ENCODE data around the gene KIF1B. TPM values are rescaled to one million over a fixed set of nuclear protein-coding genes. Genes with fewer than 3 reads are reported as not detected.
"Not testable (repeated sequence)": the region's sequence is repeated elsewhere in the genome, so short reads cannot be mapped to it uniquely, and the experiment has no call there.

KIF1B gene
- total and polyA plus RNA-seq, 9 of the 15 experiments (the other 6 are each of a cell fraction or from before 2014, with no cell fraction given): 2.8 to 19.8 (median 11.9) TPM

- TF ChIP-seq SIN3A (IDR thresholded peaks at IDR 0.05; ENCODE audit: borderline replicate concordance in 2 of 2, control insufficient read depth in 1 of 2, low read depth in 2 of 2, low read length in 2 of 2) (no peak), RFX7 (CRISPR knock-in tag; IDR thresholded peaks at IDR 0.05) (no peak)
Measured at GRCh38 chr1:10257851-10258250, 47.5 kb downstream of the KIF1B start (continued).

GRCh38 chr1:10259547-10259946 is 49.2 kb downstream of the KIF1B start:
- WGBS (ENCODE audit: insufficient coverage, low coverage, missing lambda C conversion rate): 67% methylated on average over 8 of the region's 9 CpGs
- H3K9me1 ChIP-seq (ENCODE audit: control insufficient read depth, insufficient read depth, low read length); H3K27me3 ChIP-seq (ENCODE audit: control insufficient read depth in 2 of 2, insufficient read depth in 2 of 2, low read length in 2 of 2); H3K9me3 ChIP-seq (replicated peaks; ENCODE audit: control insufficient read depth, insufficient read depth, low read depth, low read length); CTCF ChIA-PET (ENCODE audit: low intra/inter-chr PET ratio); H3K4me1 ChIP-seq (replicated peaks in 1 of 2; ENCODE audit: control insufficient read depth in 2 of 2, insufficient read depth in 2 of 2, low read length in 2 of 2); H2AFZ ChIP-seq (ENCODE audit: low read depth, low read length); ATAC-seq; H3K4me2 ChIP-seq (ENCODE audit: insufficient read depth, low read length); H3K9ac ChIP-seq (ENCODE audit: insufficient read depth in 1 of 2, low read depth in 2 of 2, low read length in 2 of 2); H3K79me2 ChIP-seq (ENCODE audit: control insufficient read depth, insufficient read depth, low read length); BruUV-seq (replicated peaks); intact Hi-C loops (cut with micrococcal nuclease); H4K20me1 ChIP-seq (replicated peaks; ENCODE audit: control insufficient read depth, insufficient read depth, low read length); FAIRE-seq; H3K27ac ChIP-seq (ENCODE audit: extremely low read depth, low read depth, low read length); in situ Hi-C loops (cut with MboI); POLR2A ChIA-PET; H3K4me3 ChIP-seq; TF ChIP-seq ATF3 (CRISPR knock-in tag; conservative IDR thresholded peaks at IDR 0.05); JUND (tag; IDR thresholded peaks at IDR 0.05; ENCODE audit: borderline replicate concordance, low read depth, low read length): not testable (repeated sequence)
- peak in 1 of 4 experiments; percentile 25 for DNase-seq (ENCODE audit: extremely low read depth in 1 of 4, low spot score in 3 of 4)
- peaks cover 11% of the 10 kb centered on the region; the same call in 2 of the 3 replicates for H3K36me3 ChIP-seq (ENCODE audit: control insufficient read depth, insufficient read depth, low read length)
- TF ChIP-seq EGR1 (conservative IDR thresholded peaks at IDR 0.05) (peak; percentile 80), ATF3 (IDR thresholded peaks at IDR 0.05) (peak; percentile 52), JUND (IDR thresholded peaks at IDR 0.05; ENCODE audit: borderline replicate concordance, low read depth, low read length) (0 out of 2 replicates have a peak, but pooled peaks have one; percentile 15), ZBTB33 (CRISPR knock-in tag; IDR thresholded peaks at IDR 0.05) (peak; percentile 63; the same call in 1 of the 2 replicates)
